NCI-H2107 treated with DMSO at 0.1 percent for 48 hours (cell line): ENCODE data around the gene IMP4.

Source experiments
- DNase-seq: peaks from one replicate; lab custom pipeline; 2025; ENCODE audit not compliant: unreplicated experiment; lab: John Stamatoyannopoulos, UW

IMP4 gene

DNA sequence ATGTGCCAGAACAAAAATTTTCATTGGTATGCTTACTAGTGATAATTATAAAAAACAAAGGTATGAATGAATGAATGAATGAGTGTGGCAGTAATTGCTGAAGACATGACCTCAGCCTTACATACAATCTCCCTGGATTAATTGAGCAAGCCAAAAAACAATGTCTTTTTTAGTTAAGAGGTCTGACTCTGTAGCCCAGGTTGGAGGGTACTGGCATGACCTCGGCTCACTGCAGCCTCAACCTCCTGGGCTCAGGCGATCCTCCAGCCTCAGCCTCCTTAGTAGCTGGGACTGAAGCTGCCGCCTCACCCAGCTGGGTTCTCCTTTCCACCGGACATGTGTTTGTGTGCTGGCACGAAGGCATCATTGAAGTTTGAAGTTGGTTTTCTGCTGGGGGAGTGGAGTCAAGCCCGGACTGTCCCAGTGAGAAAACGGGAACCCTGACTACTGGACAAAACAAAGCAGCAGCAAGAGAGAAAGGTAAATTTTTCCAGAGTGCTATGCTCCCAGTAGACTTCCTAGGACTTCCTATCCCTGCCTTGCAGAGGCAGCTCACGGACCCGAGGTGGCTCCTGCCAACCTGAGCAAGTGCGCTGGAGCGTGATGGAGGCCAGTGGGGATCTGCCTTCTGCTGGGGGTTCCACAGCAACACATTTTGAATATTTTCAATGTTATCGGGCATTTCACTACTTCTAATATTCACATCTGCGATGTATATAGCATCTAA, 6.4 kb upstream of the IMP4 start:
- no peak for DNase-seq

DNA sequence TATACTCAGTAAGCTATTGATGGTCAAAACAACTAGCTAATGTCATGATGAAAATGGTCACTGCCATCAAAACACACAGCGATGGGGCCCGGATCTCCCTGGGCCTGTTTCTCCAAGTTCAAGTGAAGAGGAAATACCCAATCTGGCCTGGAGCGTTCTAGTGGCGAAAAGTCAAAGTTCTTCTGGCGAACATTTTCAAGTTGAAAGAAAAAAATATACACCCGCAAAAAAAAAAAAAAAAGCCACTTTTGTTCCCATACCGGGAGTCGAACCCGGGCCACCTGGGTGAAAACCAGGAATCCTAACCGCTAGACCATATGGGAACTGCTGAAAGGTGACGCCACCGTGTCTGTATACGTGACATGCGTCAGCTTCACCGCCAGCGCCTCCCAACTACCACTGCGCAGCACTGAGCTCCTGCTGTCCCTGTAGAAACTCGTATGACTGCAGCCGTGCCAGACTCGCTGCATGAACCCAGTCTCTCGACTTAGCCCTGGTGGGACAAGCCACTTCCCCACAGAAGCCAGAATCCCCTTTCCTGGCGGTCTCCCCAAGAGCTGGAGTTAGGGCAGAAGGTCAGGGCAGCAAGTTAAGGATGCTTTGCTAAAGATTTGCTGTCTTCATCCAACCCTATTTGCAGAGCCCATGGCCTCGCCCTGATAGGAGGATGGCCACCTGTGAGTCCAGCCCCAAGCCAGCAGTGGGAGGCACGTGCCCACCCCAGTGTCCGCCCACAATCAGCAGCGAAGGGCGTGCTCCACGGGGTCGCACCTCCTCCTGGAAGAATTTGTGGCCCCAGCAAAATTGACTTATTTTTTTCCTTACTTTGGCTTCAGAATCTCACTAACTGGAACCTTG, 5.6 kb upstream of the IMP4 start:
- DNase-seq, result peak; percentile 59

DNA sequence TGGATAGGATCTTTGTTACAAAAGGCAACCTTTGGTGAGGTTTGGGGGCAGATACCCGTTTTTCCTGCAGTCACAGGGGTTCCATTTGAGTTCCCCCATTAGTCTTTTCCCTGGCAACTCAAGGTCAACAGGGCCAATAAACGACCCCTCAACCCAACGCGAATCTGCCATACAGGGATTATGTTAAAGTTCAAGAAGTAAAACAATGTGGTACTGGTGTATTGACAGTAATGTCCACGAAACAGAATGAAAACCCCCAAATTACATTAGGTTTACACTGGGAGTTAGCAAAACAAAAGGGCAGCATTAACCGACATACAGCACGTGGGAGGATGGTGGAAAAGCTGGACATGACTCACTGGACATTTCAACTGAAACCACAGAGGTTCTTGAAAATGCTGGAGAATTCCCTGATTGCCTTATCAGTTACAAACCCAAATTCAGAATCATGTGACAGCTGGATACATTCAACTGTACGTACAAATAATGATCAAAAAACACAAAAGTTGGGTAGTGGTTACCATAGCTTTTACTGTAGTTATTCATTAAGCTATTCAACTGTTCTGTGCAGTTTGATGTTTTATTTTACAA, 4.9 kb upstream of the IMP4 start:
- DNase-seq, result no peak

- no peak for DNase-seq
Observed at GRCh38 chr2:130338793-130339345, 3.8 kb upstream of the IMP4 start.

DNA sequence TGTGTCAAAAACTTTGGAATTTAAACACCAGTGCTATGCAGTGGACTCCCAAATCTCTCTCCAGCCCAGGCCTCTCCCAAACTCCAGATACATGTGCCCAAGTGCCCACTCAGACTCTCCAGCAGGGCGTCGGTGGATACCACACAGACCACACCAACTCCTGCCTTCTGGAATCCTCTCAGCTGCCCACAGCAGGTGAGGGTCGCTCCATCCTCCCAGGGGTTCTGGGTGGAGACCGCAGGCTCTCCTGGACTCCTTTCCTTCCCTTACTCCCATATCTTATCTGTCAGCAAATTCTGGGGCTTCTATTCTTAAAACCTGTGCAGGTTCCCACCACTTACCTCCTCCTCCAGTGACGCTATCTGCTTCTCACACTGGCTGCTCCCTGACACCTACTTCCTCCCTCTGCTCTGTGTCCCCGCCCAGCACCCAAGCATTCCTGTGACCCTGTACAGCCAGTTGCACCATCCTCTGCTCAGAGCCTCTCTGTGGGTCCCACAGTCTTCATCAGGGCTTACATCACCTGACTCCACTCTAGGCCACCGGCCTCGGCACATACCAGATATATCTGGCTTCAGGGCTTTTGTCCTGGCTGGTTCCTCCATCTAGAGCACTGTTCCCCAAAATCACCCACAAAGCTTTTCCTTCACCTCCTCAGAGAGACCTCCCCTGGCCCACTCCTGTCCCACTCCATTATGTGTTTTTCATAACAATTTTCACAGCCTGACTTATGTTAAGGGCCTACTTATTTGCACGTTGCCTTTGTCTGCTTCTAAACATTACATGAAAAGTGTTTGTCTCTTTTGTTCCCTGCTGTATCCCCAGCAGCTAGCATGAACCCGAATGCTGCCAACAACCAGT, 2.6 kb upstream of the IMP4 start:
- DNase-seq, result no peak

DNA sequence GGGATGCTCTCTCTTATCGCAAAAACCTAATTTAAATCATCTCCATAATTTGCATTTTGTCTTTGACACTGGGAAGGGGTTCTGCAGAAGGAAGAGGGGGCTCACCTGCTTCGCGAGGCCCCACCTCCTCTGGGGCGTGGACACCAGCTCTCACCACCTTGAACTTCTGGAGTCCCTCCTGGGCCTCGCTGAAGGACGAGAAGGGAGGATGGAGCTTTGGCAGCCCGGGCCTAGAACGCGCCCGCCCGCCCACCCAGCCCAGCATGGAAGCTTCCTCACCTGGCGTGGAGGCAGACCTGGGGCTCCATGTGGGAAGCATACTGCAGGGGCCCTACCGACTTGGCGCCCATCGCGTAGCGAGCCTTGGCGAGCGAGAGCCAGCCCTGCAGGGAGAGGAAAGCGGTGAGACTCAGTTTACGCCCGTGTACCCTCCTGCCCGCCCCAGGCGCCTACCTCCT, 1.1 kb upstream of the IMP4 start:
- DNase-seq, result no peak

- peak; percentile 89 for DNase-seq
Observed at GRCh38 chr2:130342020-130342532, 621 bp upstream of the IMP4 start.

- DNase-seq, result no peak
Observed at GRCh38 chr2:130344578-130344977, 1.9 kb downstream of the IMP4 start.

DNA sequence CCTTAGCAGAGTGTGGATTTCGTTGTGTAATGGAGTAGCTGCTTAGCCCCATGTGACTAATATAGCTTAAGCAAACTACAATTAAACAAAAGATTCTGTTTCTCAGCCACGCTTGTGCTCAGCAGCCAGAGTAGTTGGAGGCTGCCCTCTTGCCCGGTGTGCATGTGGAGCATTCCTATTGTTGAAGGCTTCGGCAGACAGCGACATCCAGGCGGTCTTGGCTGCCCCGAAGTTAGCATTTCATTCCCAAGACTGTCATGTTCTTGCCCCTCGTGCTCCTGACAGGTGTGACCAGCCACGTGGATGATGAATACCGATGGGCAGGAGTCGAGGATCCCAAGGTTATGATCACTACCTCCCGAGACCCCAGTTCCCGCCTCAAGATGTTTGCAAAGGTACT, 2.4 kb downstream of the IMP4 start:
- DNase-seq, result no peak

GRCh38 chr2:130345611-130346010, 2.9 kb downstream of the IMP4 start:
- no peak for DNase-seq

GRCh38 chr2:130346041-130346740, 3.5 kb downstream of the IMP4 start:
- DNase-seq, result no peak

- DNase-seq, result no peak
Observed at GRCh38 chr2:130346741-130347066, 4.0 kb downstream of the IMP4 start.

DNA sequence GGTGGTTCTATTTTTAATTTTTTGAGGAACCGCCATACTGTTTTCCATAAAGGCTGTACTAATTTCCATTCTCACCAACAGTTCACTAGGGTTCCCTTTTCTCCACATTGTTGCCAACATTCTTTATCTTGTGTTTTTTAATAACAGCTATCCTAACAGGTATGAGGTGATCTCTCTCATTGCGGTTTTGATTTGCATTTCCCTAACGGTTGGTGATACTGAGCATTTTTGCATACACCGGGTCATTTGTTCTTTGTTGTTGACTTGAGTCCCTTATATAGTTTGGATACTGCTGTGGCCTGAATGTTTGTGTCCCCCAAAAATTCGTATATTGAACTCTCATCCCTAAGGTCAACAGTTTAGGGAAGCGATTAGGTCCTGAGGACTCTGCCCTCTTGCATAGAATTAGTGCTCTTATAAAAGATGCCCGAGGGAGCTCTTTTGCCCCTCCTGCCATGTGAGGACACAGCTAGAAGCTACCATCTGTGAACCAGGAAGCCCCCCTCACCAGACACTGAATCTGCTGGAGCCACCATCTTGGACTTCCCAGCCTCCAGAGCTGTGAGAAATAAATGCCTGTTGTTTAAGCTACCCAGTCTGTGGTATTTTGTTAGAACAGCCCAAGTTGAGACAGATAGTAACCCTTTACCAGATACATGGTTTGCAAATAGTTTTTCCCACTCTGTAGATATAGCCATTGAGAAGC, 4.7 kb downstream of the IMP4 start:
- no peak for DNase-seq

DNA sequence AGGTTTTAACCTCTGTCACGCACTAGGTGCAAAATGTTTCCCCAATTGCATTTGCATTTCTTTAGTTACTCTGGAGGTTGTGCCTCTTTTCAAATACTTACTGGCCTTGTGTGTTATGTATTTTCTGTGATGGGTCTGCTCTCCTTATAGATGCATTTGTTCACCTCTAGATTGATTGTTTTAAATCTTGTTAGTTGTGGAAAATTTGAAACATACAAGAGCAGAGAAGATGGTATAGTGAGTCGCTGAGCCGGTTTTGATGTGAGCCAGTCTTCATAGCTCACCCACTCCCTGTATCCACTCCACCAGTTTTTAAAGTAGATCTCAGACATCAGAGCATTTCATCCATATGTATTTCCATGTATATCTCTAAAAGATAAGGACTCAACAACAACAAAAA, 6.5 kb downstream of the IMP4 start:
- DNase-seq, result no peak

GRCh38 chr2:130351711-130352110, 9.0 kb downstream of the IMP4 start:
- DNase-seq, result no peak

DNA sequence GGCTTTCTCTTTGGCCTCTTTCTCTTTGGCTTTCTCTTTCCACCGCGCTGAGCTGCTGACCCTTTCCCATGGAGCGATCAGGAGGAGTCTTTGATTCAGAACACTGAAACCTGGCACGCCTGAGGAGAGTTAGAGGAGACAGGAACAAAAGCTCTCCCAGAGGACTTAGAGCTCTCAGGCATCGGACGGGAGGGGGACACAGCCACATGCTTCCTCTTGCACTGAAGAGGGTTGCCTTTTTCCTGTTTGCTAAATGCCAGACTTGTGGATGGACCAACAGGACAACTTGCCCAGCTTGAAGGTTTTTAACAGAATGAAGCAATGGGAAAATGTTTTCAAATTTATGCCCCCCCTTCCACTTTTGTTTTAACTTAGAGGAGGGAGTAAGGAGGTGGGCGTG, 9.5 kb downstream of the IMP4 start:
- peak; percentile 42 for DNase-seq

DNA sequence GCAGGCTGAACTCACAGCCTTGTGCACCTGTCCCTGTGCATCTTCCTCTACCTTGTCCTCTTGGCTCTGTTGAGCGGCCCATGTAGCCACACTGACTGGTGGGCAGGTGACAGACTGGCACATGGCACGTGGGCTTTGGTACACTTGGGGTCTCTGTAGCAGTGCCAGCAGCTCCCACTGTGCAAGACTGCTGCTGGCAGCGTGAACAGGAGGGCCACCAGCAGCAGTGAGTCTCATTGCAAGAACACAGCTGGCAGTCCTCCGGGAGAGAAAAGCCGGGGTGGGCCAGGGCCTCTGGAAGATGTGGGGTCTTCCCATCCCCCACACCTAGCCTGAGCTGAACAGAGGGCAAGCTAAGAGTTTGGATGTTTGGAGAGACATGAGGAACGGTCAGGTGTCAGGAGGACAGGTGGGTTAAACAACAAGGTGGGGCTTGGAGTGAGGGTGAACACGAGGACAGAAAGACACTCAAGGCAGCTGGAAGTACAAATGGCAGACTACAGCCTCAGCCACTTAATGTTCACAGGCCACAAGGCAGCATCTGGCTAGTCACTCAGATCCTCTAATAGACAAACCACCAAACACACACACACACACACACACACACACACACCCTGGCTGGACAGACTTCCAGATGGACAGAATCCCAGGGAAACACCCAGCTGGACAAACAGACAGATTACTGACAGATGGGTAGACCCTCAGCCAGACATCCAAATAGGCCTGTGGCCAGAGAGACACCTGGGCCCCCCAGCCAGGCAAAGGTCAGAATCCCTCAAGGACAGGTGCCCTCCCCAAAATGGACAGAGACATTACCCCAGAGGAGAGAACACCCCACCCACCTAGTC, 10.8 kb downstream of the IMP4 start:
- DNase-seq, result no peak

GRCh38 chr2:130354139-130354428, 11.4 kb downstream of the IMP4 start:
- DNase-seq, result no peak

DNA sequence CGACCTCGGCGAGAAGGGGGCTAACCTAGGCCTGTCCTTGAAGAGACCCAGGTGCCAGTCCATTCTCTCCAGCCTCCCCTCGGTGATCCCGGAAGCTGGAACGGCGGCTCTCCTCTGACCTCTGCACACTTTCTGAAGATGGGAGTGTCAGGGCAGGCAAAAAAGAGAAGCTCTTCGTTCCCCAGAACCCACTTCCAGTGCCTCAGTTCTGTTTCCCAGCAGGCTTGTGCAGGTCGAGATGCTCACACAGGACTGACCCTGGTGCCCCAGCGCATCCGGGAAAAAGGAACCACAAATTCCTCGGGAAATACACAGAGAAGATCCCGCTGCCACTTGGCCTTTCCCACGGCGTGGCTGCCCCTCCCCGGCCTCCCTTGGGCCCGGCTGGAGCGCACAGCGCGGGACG, 12.5 kb downstream of the IMP4 start:
- no peak for DNase-seq
